IMR-90 (cell line): ENCODE data around the gene POLR3GL. TPM values are rescaled to one million over a fixed set of nuclear protein-coding genes. Genes with fewer than 3 reads are reported as not detected.
A peak's percentile ranks its signal among the peaks of the same experiment; 100 is the strongest.

Experiments used
- ATAC-seq: fragments of 200-7000 bp; cut with Tn5 transposase; 2 replicates; pipeline ENCODE4 v1.9.1; 2020; ENCODE audit warnings: low read depth, mild to moderate bottlenecking, moderate library complexity
- BruUV-seq: library from RNA; stranded (reverse); fragments of 400-500 nt; replicated peaks from 2 replicates; lab custom pipeline; 2021; lab: Mats Ljungman, UMichigan
- CTCF ChIA-PET: fragments of 300-600 bp; formaldehyde crosslinking; extraction: SDS; loops from one replicate; lab custom pipeline; 2021; ENCODE audit warnings: antibody characterized with exemption; lab: Yijun Ruan, JAX
- POLR2A ChIA-PET: fragments of 300-600 bp; sonication (Branson Sonifier 250); formaldehyde crosslinking; loops from one replicate; lab custom pipeline; 2022; ENCODE audit warnings: antibody characterized with exemption; ENCODE audit not compliant: unreplicated experiment; lab: Charles Lee
- DNase-seq: peaks from one replicate; pipeline ENCODE4 v3.0.0; 2013
- H2AFZ ChIP-seq: replicated peaks from 2 replicates; pipeline ENCODE3; 2013; ENCODE audit warnings: low read length, mild to moderate bottlenecking; ENCODE audit not compliant: poor library complexity
- H2AK5ac ChIP-seq: 2 replicates; pipeline ENCODE4 v1.6.1; 2013; ENCODE audit warnings: low read depth, low read length, inconsistent platforms
- H2AK9ac ChIP-seq: replicated peaks from 2 replicates; pipeline ENCODE3; 2013; ENCODE audit warnings: mild to moderate bottlenecking, low read depth, low read length, moderate library complexity; ENCODE audit not compliant: poor library complexity
- H2BK120ac ChIP-seq: 2 replicates; pipeline ENCODE4 v1.6.1; 2013; ENCODE audit warnings: low read depth, low read length, inconsistent platforms
- H2BK15ac ChIP-seq: 3 replicates; pipeline ENCODE4 v1.6.1; 2013; ENCODE audit warnings: low read depth, low read length, inconsistent platforms
- H2BK20ac ChIP-seq: 2 replicates; pipeline ENCODE4 v1.6.1; 2013; ENCODE audit warnings: low read depth, mild to moderate bottlenecking, inconsistent platforms, low read length, moderate library complexity
- H2BK5ac ChIP-seq: 2 replicates; pipeline ENCODE4 v1.6.1; 2013; ENCODE audit warnings: mild to moderate bottlenecking, low read depth, low read length, inconsistent platforms; ENCODE audit not compliant: poor library complexity, severe bottlenecking
- H3K14ac ChIP-seq: replicated peaks from 2 replicates; pipeline ENCODE4 v1.6.1; 2013; ENCODE audit warnings: low read depth, low read length, inconsistent platforms
- H3K18ac ChIP-seq: 2 replicates; pipeline ENCODE4 v1.6.1; 2013; ENCODE audit warnings: low read depth, low read length, control low read depth
- H3K23ac ChIP-seq: 2 replicates; pipeline ENCODE4 v1.6.1; 2013; ENCODE audit warnings: low read depth, low read length, inconsistent platforms
- H3K27ac ChIP-seq: 2 replicates; pipeline ENCODE4 v1.5.1; 2013; ENCODE audit warnings: mild to moderate bottlenecking, control low read depth, low read length; ENCODE audit not compliant: insufficient read depth
- H3K27me3 ChIP-seq: 2 replicates; pipeline ENCODE4 v1.6.1; 2013; ENCODE audit warnings: low read length; ENCODE audit not compliant: control insufficient read depth, insufficient read depth
- H3K36me3 ChIP-seq: 2 replicates; pipeline ENCODE4 v1.6.1; 2013; ENCODE audit warnings: low read length, mixed read lengths; ENCODE audit not compliant: control insufficient read depth, insufficient read depth
- H3K4ac ChIP-seq: 2 replicates; pipeline ENCODE4 v1.6.1; 2013; ENCODE audit warnings: low read depth, low read length, inconsistent platforms
- H3K4me1 ChIP-seq: 2 replicates; pipeline ENCODE4 v1.6.1; 2013; ENCODE audit warnings: low read length, mixed read lengths; ENCODE audit not compliant: control insufficient read depth, insufficient read depth
- H3K4me2 ChIP-seq: 2 replicates; pipeline ENCODE4 v1.6.1; 2013; ENCODE audit warnings: low read depth, mild to moderate bottlenecking, control low read depth, low read length, moderate library complexity
- H3K4me3 ChIP-seq: 2 replicates; pipeline ENCODE4 v1.5.1; 2013; ENCODE audit warnings: low read depth, mild to moderate bottlenecking, control low read depth, low read length, moderate library complexity; ENCODE audit not compliant: insufficient read depth
- H3K56ac ChIP-seq: 2 replicates; pipeline ENCODE4 v1.6.1; 2013; ENCODE audit warnings: low read length, inconsistent platforms; ENCODE audit not compliant: insufficient read depth; ENCODE audit errors: extremely low read depth
- H3K79me1 ChIP-seq, 2 experiments: 2 replicates each; pipeline ENCODE4 v1.6.1; 2013; ENCODE audit warnings: low read length in 2 of 2, inconsistent platforms in 1 of 2, low read depth in 1 of 2
- H3K9ac ChIP-seq: 2 replicates; pipeline ENCODE4 v1.6.1; 2013; ENCODE audit warnings: low read depth, low read length, control low read depth
- H3K9me1 ChIP-seq: 2 replicates; pipeline ENCODE4 v1.6.1; 2013; ENCODE audit warnings: low read length, inconsistent platforms; ENCODE audit not compliant: insufficient read depth
- H3K9me3 ChIP-seq: 2 replicates; pipeline ENCODE4 v1.6.1; 2013; ENCODE audit warnings: low read length; ENCODE audit not compliant: control insufficient read depth, insufficient read depth
- H4K20me1 ChIP-seq: 2 replicates; pipeline ENCODE4 v1.6.1; 2013; ENCODE audit warnings: low read length, inconsistent platforms; ENCODE audit not compliant: insufficient read depth
- H4K5ac ChIP-seq: 2 replicates; pipeline ENCODE4 v1.6.1; 2013; ENCODE audit warnings: mild to moderate bottlenecking, low read depth, low read length, control low read depth
- H4K8ac ChIP-seq, 2 experiments: 2 replicates each; pipeline ENCODE4 v1.6.1; 2013; ENCODE audit warnings: low read depth in 2 of 2, low read length in 2 of 2, control low read depth in 1 of 2, inconsistent platforms in 1 of 2
- H4K91ac ChIP-seq: 2 replicates; pipeline ENCODE4 v1.6.1; 2013; ENCODE audit warnings: low read depth, low read length, inconsistent platforms; ENCODE audit not compliant: insufficient read depth
- CEBPB ChIP-seq: IDR thresholded peaks from 2 replicates; pipeline ENCODE4 v1.6.1; 2012; ENCODE audit warnings: low read depth, low read length, improper control_type of control experiment
- WGBS, 2 experiments: methylation state at CpG; one replicate each; pipeline versions ENCODE4 v1.1.5 to v1.1.7; 2013; ENCODE audit warnings: missing lambda C conversion rate in 2 of 2; ENCODE audit not compliant: insufficient read length in 1 of 2; ENCODE audit errors: extremely low coverage in 2 of 2; 5-methylcytosine and 5-hydroxymethylcytosine counted together
- dilution Hi-C: fragments of 300-500 bp; cut with HindIII; formaldehyde crosslinking; loops from one replicate; pipeline ENCODE4 v1.14.3; 2018; ENCODE audit warnings: low sequenced_read_pairs; ENCODE audit not compliant: unreplicated experiment
- in situ Hi-C: fragments of 300-500 bp; cut with MboI; formaldehyde crosslinking; loops from 3 replicates; pipeline ENCODE4 v1.14.3; 2019; ENCODE audit warnings: low sequenced_read_pairs, inconsistent platforms, mixed read lengths
- intact Hi-C: fragments of 100-400 bp; cut with micrococcal nuclease; formaldehyde crosslinking; loops from 2 replicates; pipeline ENCODE4 v1.10.0; 2022
- polyA plus RNA-seq, 3 experiments: library from polyadenylated mRNA; depleted of rRNA; stranded (reverse); fragments of >200 nt; gene quantifications; 2 replicates each; pipeline ENCODE4 v1.2.3, GENCODE V29; 2012; ENCODE audit warnings: low replicate concordance in 1 of 3
- total RNA-seq: library from RNA; depleted of rRNA; stranded (reverse); fragments of >200 nt; gene quantifications from 2 replicates; pipeline ENCODE4 v1.2.3, GENCODE V29; 2012
- TF ChIP-seq, protein P1 (sequence below): fragments of 150-350 bp; IDR thresholded peaks from 2 replicates; pipeline ENCODE4 v1.6.1; 2016; ENCODE audit warnings: low read depth, mild to moderate bottlenecking, low read length, moderate library complexity, borderline replicate concordance

The POLR3GL gene
- total and polyA plus RNA-seq, 2 of the 4 experiments (the other 2 are of a cell fraction), result 7.9 to 16.3 TPM

- POLR2A ChIA-PET, result no interaction called here
- Histone ChIP-seq H3K79me1 (peaks cover 17 to 41% of the 10 kb centered on the region in 2 experiments), H4K5ac (no peak overlapping the region)
These were observed 42.2 kb upstream of the POLR3GL start for GRCh38 chr1:145922266-145922665.

More at GRCh38 chr1:145922266-145922665, 42.2 kb upstream of the POLR3GL start:
- no peak overlapping the region for H3K4me3 ChIP-seq
- no peaks in the 10 kb centered on the region for H4K20me1 ChIP-seq
- H3K27ac ChIP-seq, result no peak overlapping the region
- DNase-seq (peak; percentile 24), ATAC-seq (no peak)
- no peak overlapping the region for H3K14ac ChIP-seq
- H3K56ac ChIP-seq, result no peak overlapping the region
- H2AK9ac ChIP-seq, result no peak overlapping the region
- no peak overlapping the region for H2AK5ac ChIP-seq
- no peak overlapping the region for H3K18ac ChIP-seq
- intact Hi-C loops, result no loop called here
- H4K8ac ChIP-seq, result no peak overlapping the region
- H2AFZ ChIP-seq, result no peak overlapping the region
- WGBS, 2 experiments, result no CpG with 5 or more reads among the region's 2 CpGs
- H2BK5ac ChIP-seq, result no peak overlapping the region
- no peak overlapping the region for H4K91ac ChIP-seq
- no peak overlapping the region for H2BK15ac ChIP-seq
- H3K27me3 ChIP-seq, result no peaks in the 10 kb centered on the region
- peaks cover 11% of the 10 kb centered on the region for H3K4me1 ChIP-seq
- H3K9ac ChIP-seq, result no peak overlapping the region
- dilution Hi-C loops, result no loop called here
- H3K9me3 ChIP-seq, result no peaks in the 10 kb centered on the region
- H3K23ac ChIP-seq, result no peak overlapping the region
- CTCF ChIA-PET, result no interaction called here
- BruUV-seq, result no TSS peak
- H2BK20ac ChIP-seq, result no peak overlapping the region
- peak; percentile 76 for TF ChIP-seq CEBPB
- TF ChIP-seq, protein P1, sequence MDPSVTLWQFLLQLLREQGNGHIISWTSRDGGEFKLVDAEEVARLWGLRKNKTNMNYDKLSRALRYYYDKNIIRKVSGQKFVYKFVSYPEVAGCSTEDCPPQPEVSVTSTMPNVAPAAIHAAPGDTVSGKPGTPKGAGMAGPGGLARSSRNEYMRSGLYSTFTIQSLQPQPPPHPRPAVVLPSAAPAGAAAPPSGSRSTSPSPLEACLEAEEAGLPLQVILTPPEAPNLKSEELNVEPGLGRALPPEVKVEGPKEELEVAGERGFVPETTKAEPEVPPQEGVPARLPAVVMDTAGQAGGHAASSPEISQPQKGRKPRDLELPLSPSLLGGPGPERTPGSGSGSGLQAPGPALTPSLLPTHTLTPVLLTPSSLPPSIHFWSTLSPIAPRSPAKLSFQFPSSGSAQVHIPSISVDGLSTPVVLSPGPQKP, result no peak
- peaks cover 6% of the 10 kb centered on the region for H3K36me3 ChIP-seq
- in situ Hi-C loops, result loop anchor here (5.0 kb wide), 1 partner anchor 50 kb away; no protein-coding TSS in a partner anchor
- H3K4ac ChIP-seq, result no peak overlapping the region
- H2BK120ac ChIP-seq, result no peak overlapping the region
- H3K4me2 ChIP-seq, result no peak overlapping the region
- peaks cover 6% of the 10 kb centered on the region for H3K9me1 ChIP-seq
